Stimulated activated CD4-positive, alpha-beta T cell treated with anti-CD3 and anti-CD28 coated beads, Interleukin-4, amount 100 ng/mL, for 24 hours (primary cell): Measurements from ENCODE around the gene RAD51B.

ENCODE experiments used
- DNase-seq: peaks from one replicate; pipeline ENCODE4 v3.0.0-alpha.2; 2020

RAD51B gene

GRCh38 chr14:68399971-68400370 is 580.4 kb downstream of the RAD51B start:
- no peak for DNase-seq

GRCh38 chr14:68401317-68401716 is 581.7 kb downstream of the RAD51B start:
- no peak for DNase-seq

DNA sequence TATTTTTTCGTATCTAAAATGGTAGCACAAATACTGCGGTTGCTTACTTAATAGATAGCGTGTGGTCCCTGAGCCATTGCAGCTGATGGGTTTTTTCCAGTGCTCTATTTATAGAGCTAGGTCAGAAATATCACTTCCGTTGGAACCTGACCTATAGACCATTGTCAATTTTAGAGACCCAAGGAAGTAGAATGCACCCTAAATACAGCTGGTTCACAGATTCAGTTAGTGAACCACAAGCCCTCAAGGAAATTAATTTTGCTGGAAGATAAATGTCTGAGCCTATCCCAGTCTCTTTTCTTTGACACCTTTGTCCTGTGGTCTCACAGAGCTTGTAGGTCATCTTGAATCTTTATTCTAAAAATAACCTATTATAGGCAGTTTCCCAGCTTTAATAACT is 582.3 kb downstream of the RAD51B start:
- no peak for DNase-seq

DNA sequence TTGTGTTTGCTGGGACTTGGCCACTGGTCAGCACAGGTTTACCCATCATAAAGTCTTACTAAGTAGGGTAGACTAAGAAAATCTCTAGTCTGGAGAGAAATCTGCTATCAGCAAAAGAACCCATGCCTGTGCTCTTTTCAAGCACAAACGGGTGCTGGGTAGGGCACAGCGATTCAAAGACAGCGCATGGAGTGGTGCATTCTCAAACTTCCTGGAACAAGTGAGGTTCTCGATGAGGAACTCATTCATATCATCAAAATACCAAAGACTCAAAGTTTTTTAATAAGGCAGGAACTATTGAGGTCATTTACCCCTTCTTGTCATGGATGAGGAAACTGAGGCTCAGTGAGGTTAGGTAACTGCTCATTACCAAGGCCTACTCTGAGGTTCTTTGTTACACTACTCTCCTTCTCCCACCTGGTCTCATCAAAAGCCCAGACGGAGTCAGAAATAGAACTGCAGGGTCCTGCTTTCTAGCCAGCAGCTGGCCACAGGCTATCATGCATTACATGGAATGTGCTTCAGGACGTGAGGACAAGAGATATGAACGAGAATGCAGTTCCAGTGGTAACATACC is 583.0 kb downstream of the RAD51B start:
- no peak for DNase-seq

DNA sequence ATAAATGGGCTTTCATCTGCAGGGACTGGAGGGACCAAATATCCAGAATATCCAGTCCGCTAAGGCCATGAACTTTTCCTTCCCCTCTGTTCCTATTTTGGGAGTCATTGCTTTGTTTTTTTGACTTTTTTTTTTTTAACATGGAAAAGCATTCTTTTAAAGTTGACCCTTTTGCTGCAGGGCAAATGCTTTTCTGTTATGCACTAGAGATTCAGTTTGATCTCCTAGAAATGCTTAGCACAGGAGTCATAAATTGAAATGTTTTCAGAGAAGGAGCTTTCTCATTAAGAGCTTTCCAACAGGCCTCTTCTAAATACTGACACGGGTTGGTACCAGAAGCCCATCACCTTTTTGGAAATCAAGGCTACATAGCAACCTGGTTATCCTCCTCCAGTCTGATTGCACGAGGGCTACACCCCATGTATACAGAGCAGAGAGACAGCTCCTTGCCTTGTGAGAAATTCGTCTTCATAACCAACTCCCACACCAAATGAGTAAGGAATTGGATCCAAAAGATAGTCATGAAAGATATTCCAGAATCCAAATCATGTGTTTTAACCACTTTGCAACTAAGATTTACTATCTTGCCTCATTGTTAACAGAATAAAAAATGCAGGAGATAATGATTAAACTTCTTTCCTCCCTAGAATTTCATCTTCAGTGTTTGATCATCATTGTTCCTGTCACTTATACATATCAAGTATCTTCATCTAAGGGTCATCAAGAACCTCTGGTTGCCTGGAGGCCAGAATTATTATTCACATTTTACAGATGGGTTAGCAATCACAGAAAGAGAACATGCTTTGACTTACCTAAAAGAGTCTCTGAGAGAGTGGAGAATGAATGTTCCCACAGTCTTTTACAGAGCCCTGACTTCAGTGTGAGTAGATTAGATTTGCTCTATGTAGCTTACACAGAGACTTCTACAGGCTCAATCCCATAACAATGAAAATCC is 583.9 kb downstream of the RAD51B start:
- DNase-seq, result no peak

- no peak for DNase-seq
Measured at GRCh38 chr14:68404146-68404527, 584.6 kb downstream of the RAD51B start.

GRCh38 chr14:68404652-68405183 is 585.1 kb downstream of the RAD51B start:
- DNase-seq, result peak; percentile 12

- DNase-seq, result peak; percentile 11
Measured at GRCh38 chr14:68405961-68406360, 586.4 kb downstream of the RAD51B start.

DNA sequence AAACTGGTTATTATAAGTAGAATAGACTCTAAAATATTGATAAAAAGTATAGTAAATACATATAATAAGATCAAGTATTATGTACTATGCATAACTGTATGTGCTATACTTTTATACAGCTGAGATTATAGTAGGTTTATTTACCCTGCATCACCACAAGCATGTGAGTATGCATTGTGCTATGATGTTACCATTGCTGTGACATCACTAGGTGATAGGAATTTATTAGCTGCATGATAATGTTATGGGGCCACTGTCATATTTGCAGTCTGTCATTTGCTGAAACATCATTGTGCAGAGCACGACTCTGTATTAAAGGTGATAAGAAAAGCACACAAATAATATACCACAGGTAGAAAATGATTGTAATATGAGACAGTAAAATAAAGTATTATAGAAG is 587.7 kb downstream of the RAD51B start:
- no peak for DNase-seq

DNA sequence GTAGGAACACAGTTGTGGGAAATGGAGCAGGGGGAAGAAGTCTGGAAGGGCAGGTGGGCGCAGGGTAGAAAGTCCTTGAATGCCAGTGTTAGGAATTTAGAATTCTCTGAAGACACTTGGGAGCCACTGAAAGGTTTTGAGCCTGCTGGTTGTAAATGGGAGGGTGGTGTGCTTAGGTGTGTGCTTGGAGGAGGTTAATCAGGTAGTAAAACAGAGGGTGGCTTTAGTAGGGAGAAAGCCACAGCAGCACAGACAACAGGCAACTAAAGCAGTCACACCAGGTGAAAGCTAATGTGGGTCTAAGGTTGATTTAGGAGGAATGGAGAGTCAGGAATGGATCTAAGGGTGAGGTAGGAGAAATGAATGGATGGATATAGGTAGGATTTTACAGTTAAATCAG is 588.2 kb downstream of the RAD51B start:
- DNase-seq, result no peak

DNA sequence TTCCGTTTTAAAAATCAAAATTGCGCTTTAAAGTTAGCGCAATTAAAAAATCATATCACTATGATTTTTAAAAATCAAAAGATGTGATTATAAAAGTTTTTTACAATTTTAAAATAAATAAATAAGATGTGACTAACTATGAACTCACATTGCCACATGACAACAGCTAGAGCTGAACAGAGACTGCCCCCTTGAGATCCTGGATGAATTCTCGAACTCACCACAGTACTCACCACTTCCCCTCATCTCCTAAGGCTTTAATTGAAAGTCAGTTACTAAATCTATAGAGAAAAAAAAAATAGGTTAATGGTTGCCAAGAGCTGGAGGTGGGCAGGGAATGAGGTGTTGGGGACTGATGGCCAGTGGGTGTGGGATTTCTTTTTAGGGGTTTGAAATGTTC is 589.1 kb downstream of the RAD51B start:
- no peak for DNase-seq

DNA sequence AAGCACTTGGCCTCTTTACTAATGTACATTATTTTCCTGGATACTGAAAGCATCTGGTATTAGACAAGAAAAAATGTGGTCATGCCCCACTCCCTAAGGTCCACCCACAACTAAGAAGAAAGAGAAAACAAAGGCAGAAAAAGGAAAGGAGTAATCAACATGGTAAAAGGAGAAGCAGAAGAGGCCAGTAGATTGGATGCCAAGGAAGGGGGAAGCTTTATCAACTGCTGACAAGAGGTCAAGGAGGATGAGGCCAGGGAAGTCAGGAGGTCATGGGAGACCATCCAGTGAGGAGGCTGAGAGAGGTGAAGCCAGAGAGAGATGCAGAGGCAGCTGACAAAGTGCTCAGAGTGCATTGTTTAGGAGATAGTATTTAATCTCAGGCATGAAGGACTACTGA is 589.8 kb downstream of the RAD51B start:
- DNase-seq, result no peak

DNA sequence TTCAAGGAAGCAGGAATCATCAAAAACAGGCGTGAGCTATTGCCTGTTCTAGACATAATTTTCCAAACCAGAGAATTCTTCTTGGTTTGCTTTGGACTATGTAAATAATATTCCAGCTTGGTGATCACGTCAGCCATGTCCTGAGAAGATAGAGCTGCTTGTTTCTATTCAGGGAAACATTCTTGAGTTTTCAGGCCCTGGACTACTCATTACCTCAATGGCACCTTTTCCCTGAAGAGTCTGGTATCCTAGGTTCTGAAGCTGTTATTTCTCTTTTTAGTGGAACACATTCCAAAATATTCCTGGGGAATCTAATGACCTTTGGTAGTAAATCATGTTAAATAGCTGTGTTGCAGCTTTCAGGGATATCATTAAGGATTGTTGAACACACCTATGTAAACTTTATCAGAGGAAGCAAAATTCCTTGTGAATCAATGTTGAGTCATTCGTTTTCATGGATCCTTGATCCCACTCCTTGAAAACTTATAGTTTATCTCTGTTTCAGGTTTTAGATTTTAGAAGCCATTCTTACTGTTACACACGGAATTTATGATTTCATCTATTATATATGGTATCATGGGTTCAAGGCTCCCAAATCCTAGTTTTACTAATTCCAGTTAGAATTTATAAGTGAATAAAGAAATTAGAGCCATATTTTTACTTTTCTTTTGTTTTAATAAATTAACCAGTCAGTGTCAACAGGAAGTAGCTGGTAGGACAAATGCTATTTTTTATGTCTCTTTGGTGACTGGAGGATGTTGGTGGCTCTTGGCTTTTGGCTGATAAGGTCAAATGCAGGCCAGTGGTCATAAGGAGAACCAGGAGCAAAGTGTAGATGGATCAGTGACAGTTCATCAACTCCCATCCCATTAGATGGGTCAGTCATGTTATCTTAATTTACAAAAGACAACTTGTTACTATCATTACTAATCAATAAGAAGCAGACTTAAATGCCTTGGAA is 593.2 kb downstream of the RAD51B start:
- no peak for DNase-seq

DNA sequence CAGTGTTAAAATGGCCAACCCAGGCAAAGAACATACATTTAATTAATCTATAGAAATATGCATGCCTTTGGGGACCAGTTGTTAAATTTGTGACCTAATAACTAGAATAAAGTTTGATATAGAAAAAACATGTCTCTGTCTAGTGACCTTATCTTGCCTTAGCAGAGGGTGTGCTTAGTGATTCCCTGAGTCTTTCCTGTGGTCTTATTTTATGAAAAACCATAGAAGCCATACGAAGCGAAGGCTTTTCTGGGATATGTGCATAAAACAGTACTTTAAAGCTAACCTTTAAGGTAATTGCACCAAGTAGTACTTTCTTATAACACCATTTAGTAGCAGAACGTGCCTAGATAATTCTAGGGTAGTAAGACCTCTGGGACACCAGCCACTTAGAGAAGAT is 593.9 kb downstream of the RAD51B start:
- no peak for DNase-seq

GRCh38 chr14:68414121-68414520 is 594.5 kb downstream of the RAD51B start:
- no peak for DNase-seq

GRCh38 chr14:68416171-68416570 is 596.6 kb downstream of the RAD51B start:
- no peak for DNase-seq

- DNase-seq, result no peak
Measured at GRCh38 chr14:68417009-68417650, 597.6 kb downstream of the RAD51B start.

DNA sequence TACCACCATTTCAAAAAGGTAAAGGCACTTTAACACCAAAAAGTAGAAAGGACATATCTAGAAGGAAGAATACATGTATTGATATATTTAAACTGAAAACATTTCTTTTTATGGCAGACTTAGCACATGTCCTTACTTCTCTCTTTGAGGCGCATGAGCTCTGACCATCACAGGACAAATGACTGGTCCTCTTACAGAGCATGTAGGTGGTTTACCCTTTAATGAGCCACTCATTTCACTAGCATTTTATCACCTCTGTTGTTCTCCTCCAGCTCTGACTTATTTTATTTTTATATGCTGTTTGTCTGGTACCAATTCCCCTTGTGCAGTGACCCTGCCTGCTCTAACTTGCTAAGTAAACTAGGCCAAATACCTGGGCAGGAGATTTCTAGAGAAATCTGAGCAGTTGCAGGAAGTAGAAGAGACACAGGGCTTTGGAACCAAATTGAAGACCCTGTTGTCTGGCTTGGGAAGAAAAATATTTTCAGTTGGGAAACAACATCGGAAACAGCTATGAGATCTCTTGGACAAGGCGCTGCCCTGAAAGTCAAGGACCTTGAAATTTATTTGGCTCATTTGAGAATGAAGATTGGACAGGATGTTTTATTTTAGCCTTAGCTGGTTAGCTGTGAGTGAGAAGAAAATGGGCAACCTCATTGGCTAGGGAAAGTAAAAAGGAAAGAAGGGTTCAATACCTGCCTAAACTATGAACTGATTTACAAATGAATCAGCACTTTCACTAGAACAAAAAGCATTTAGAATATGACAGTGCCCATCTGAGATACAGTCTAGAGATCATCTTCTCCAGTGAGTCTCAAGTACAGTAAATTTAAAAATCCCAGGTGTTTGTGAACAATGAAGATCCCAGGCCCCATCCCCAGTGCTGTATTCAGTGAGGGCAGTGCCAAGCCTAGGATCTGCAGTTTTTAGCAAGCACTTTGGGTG is 598.9 kb downstream of the RAD51B start:
- no peak for DNase-seq

DNA sequence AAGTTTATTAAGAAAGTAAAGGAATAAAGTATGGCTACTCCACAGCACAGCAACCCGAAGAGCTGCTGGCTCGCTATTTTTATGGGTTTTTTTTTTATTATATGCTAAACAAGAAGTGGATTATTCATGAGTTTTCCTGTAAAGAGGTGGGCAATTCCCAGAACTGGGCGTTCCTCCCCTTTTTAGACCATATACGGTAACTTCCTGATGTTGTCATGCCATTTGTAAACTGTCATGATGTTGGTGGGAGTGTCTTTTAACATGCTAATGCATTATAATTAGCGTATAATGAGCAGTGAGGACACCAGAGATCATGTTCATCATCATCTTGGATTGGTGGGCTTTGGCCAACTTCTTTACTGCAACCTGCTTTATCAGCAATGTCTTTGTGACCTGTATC is 600.8 kb downstream of the RAD51B start:
- no peak for DNase-seq

- DNase-seq, result no peak
Measured at GRCh38 chr14:68421116-68421515, 601.5 kb downstream of the RAD51B start.

GRCh38 chr14:68423686-68424085 is 604.1 kb downstream of the RAD51B start:
- DNase-seq, result no peak
